Smooth muscle cell (in vitro differentiated cells): ENCODE measurements around the gene NPC1. TPM values are rescaled to one million over a fixed set of nuclear protein-coding genes. Genes with fewer than 3 reads are reported as not detected.

Source experiments
- DNase-seq: peaks from one replicate; lab custom pipeline; 2025; ENCODE audit not compliant: unreplicated experiment; lab: John Stamatoyannopoulos, UW
- H2AFZ ChIP-seq: fragments of 200-600 bp; sonication (generic); 2 replicates; pipeline ENCODE4 v1.6.0; 2016; ENCODE audit warnings: antibody characterized with exemption, low read depth, mild to moderate bottlenecking
- H3F3A ChIP-seq: fragments of 200-600 bp; sonication (generic); 2 replicates; pipeline ENCODE4 v1.6.0; 2017; ENCODE audit warnings: antibody characterized with exemption, low read depth
- H3K27ac ChIP-seq: fragments of 200-600 bp; sonication (generic); 2 replicates; pipeline ENCODE4 v1.5.1; 2016; ENCODE audit warnings: low read depth, mild to moderate bottlenecking
- H3K27me3 ChIP-seq: fragments of 200-600 bp; sonication (generic); 2 replicates; pipeline ENCODE4 v1.6.1; 2016; ENCODE audit warnings: low read depth, mild to moderate bottlenecking
- H3K36me3 ChIP-seq: fragments of 200-600 bp; sonication (generic); 2 replicates; pipeline ENCODE4 v1.5.1; 2016; ENCODE audit warnings: low read depth
- H3K4me1 ChIP-seq: fragments of 200-600 bp; sonication (generic); 2 replicates; pipeline ENCODE4 v1.5.1; 2016; ENCODE audit warnings: low read depth
- H3K4me2 ChIP-seq: fragments of 200-600 bp; sonication (generic); 2 replicates; pipeline ENCODE4 v1.6.0; 2016; ENCODE audit warnings: mild to moderate bottlenecking
- H3K4me3 ChIP-seq: fragments of 200-600 bp; sonication (generic); 2 replicates; pipeline ENCODE4 v1.5.1; 2016; ENCODE audit warnings: mild to moderate bottlenecking
- H3K79me2 ChIP-seq: fragments of 200-600 bp; sonication (generic); 2 replicates; pipeline ENCODE4 v1.6.0; 2016; ENCODE audit warnings: low read depth, mild to moderate bottlenecking
- H3K9ac ChIP-seq: fragments of 200-600 bp; sonication (generic); 2 replicates; pipeline ENCODE4 v1.6.0; 2016; ENCODE audit warnings: low read depth
- H3K9me3 ChIP-seq: fragments of 200-600 bp; sonication (generic); replicated peaks from 2 replicates; pipeline ENCODE4 v1.5.1; 2016; ENCODE audit warnings: low read depth
- H4K20me1 ChIP-seq: fragments of 200-600 bp; sonication (generic); 2 replicates; pipeline ENCODE4 v1.6.0; 2016; ENCODE audit warnings: low read depth
- CTCF ChIP-seq: fragments of 200-600 bp; sonication (generic); IDR thresholded peaks from 2 replicates; pipeline ENCODE4 v1.5.1; 2017; ENCODE audit warnings: borderline replicate concordance, mild to moderate bottlenecking, antibody characterized with exemption; ENCODE audit not compliant: insufficient read depth, poor library complexity, severe bottlenecking
- WGBS: methylation state at CpG from one replicate; pipeline ENCODE4 v1.1.7; 2016; ENCODE audit warnings: low lambda C conversion rate; 5-methylcytosine and 5-hydroxymethylcytosine counted together
- polyA plus RNA-seq: library from polyadenylated mRNA; unstranded; fragments of >200 nt; fragmentation: Nextera tagmentation; extraction: Ambion mirVana; gene quantifications from 2 replicates; pipeline ENCODE4 v1.2.1, GENCODE V29; 2016
- total RNA-seq: library from RNA; depleted of rRNA; stranded (reverse); fragments of >200 nt; gene quantifications from 2 replicates; pipeline ENCODE4 v1.2.3, GENCODE V29; 2014

NPC1 gene
- total and polyA plus RNA-seq, 2 experiments from 2014 or later = 29.9 to 55.5 TPM

DNA sequence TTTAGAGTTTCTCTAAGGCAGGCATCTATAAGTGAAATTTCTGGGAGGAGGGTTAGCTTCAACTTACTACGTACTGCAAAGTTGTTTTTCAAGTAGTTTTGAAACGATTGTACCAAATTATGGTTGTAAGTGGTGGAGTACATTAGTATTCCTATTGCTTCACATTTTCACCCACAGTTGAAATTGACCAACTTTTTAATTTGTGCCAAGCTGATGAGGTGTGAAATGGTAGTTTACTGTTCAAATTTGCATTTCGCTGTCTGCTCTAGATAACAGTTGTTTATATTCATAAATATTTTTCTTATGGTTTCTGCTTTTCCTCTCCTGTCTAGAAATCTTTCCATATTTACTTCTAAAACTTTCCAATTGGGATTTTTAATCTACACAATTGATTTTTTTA is 18.6 kb downstream of the NPC1 start:
- Histone ChIP-seq H3K36me3 (peaks cover 12% of the 10 kb centered on the region), H3K4me1 (no peaks in the 10 kb centered on the region), H3K4me2 (no peak overlapping the region), H4K20me1 (peaks cover 22% of the 10 kb centered on the region), H2AFZ (no peak overlapping the region), H3K27me3 (no peaks in the 10 kb centered on the region), H3K27ac (no peak overlapping the region), H3K9ac (no peak overlapping the region), H3K9me3 (no peaks in the 10 kb centered on the region), H3F3A (no peaks in the 10 kb centered on the region), H3K4me3 (no peak overlapping the region), H3K79me2 (peaks cover 1% of the 10 kb centered on the region)
- no peak for TF ChIP-seq CTCF
- WGBS = 93% methylated on average over 3 of the region's 3 CpGs
- no peak for DNase-seq

- no peaks in the 10 kb centered on the region for H3K4me1 ChIP-seq
- no peak overlapping the region for H3K4me2 ChIP-seq
- peaks cover 12% of the 10 kb centered on the region for H3K36me3 ChIP-seq
- H3K9ac ChIP-seq = no peak overlapping the region
- H3F3A ChIP-seq = no peaks in the 10 kb centered on the region
- H3K27ac ChIP-seq = no peak overlapping the region
- H2AFZ ChIP-seq = no peak overlapping the region
- no peak for TF ChIP-seq CTCF
- no peaks in the 10 kb centered on the region for H3K27me3 ChIP-seq
- H3K9me3 ChIP-seq = no peaks in the 10 kb centered on the region
- H3K4me3 ChIP-seq = no peak overlapping the region
- WGBS = 83% methylated on average over 3 of the region's 3 CpGs
- DNase-seq = no peak
- H4K20me1 ChIP-seq = peaks cover 8% of the 10 kb centered on the region
- no peaks in the 10 kb centered on the region for H3K79me2 ChIP-seq
Observed at GRCh38 chr18:23565916-23566547, 20.3 kb downstream of the NPC1 start.

- no peak for DNase-seq
- 95% methylated on average over 2 of the region's 2 CpGs for WGBS
- peaks cover 18% of the 10 kb centered on the region for H3K36me3 ChIP-seq
Observed at GRCh38 chr18:23563377-23564043, 22.8 kb downstream of the NPC1 start.

More at GRCh38 chr18:23563377-23564043, 22.8 kb downstream of the NPC1 start:
- no peaks in the 10 kb centered on the region for H3K79me2 ChIP-seq
- H3K9me3 ChIP-seq = no peaks in the 10 kb centered on the region
- TF ChIP-seq CTCF = no peak
- no peak overlapping the region for H3K4me2 ChIP-seq
- H4K20me1 ChIP-seq = peaks cover 3% of the 10 kb centered on the region
- H3K4me3 ChIP-seq = no peak overlapping the region
- no peaks in the 10 kb centered on the region for H3F3A ChIP-seq
- H3K27me3 ChIP-seq = no peaks in the 10 kb centered on the region
- no peak overlapping the region for H2AFZ ChIP-seq
- H3K4me1 ChIP-seq = no peaks in the 10 kb centered on the region
- H3K27ac ChIP-seq = no peak overlapping the region
- no peak overlapping the region for H3K9ac ChIP-seq
